Measurements from ENCODE around the gene FMO2. TPM values are rescaled to one million over a fixed set of nuclear protein-coding genes. Genes with fewer than 3 reads are reported as not detected.

The FMO2 gene
- total RNA-seq, 1 donor from 2014 or later = not detected

DNA sequence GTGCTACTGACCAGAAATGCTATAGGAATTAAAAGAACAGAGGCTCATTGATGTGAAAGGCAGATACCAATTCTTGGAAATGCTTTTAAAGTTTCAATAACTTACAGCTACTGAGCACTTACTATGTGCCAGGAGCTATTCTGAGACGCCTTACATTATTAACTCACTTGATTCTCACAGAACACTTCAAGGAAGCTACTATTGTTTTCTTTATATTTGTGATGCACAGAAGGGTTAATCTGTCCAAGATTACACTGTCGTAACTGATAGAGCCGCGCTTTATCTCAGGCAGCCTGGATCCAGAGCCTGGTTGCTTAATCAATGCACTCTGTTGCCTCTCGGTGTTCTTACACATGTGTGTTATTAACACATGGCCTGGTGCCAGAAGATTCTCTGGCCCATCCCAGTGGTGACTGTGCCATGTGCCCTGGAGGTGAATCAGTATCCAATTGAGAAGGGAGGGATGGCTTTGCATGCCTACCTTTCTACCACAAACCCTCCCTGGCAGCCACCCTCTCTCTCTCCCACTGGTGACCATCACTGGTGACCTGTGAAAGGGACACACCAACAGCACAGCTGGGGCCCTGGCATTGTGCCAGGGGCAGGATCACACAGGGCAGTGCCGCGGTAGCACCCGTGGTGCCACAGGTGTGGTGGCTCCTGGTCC, 72.0 kb downstream of the FMO2 start:
- DNase-seq (ENCODE audit: low read depth) = peak; percentile 82

DNA sequence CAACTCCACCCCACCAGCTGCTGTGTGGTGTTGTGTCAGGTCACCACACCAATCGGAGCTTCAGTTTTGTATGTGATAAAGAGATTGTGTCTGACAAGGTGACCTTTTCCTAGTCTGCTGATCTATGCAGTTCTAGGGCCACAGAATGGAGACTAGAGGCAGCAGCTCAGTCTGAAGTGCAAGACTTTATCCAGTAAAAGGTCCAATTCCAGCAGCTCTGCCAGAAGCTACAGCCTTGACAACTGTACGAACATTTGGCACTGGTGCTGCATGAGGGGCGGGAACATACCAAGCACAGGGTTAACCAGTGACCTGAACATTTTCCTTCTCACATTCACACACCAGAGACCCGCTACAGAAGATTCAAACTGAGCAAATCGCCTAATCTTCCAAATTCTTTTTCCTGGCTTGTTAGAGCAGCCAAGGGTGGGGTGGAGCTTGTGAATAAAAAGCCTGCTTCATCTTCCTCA, 72.5 kb downstream of the FMO2 start:
- DNase-seq (ENCODE audit: low read depth) = peak; percentile 18

DNA sequence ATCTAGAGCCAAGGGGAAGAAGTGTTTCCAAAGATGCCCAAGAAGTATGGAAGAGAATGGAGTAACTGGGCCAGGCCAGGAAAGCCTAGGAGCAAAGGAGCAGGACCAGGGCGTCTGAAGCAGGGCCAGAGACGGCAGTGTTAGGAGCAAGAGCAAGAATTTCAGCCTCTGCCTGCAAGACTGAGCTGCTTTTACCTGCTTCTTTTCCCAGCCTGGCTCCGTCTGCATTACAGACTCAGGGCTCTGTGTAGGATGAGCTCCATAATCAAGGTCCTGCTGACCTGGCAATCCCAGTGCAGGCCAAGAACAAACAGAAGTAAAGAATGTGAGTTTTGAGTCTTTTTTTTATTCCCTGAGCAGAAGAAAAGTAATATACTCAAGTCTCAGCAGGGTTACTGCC, 73.3 kb downstream of the FMO2 start:
- DNase-seq (ENCODE audit: low read depth) = no peak

DNA sequence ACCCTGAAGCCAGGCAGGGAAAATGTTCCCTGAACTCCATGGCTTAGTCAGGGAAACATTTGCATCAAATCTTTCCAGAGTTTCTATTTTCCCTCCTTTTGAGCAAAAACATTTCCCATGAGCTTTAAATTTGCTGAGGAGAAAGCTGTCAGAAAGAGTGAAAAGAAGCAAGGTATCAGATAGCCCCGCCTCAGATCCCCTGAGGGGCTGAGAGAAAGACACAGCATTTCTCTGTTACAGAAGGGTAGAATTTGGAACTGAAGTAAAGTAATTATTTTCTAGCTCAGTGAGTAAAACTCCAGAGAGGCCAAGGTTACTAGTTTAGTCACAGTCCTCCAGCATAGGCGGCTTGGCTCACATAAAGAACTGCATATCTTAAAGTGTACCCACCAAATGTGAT, 73.8 kb downstream of the FMO2 start:
- no peak for DNase-seq (ENCODE audit: low read depth)

Other genes with a start within 250 kb of the FMO2 start
- not detected in 2 replicates for gene MROH9, start 249.8 kb upstream of the FMO2 start, total RNA-seq
- 0.05 TPM in 1 of 2 replicates, not detected in the other for gene FMO3, start 94.4 kb upstream of the FMO2 start, total RNA-seq
- gene FMO1, start 63.2 kb downstream of the FMO2 start, total RNA-seq = 0.45 and 0.87 TPM in 2 replicates
- gene FMO4, start 128.9 kb downstream of the FMO2 start, total RNA-seq = 3.5 and 6.0 TPM in 2 replicates

All from renal cortical epithelial cell (primary cell).